ENCODE data around the gene DKK2.
"Not testable (repeated sequence)": the region's sequence is repeated elsewhere in the genome, so short reads cannot be mapped to it uniquely, and the experiment has no call there.

DKK2 gene

GRCh38 chr4:107011312-107011711, 24.8 kb downstream of the DKK2 start:
- DNase-seq, result no peak

GRCh38 chr4:107009196-107009968, 26.7 kb downstream of the DKK2 start:
- no peak for DNase-seq

- no peak for DNase-seq
Measured at GRCh38 chr4:107008115-107008514, 28.0 kb downstream of the DKK2 start.

GRCh38 chr4:107006218-107006617, 29.9 kb downstream of the DKK2 start:
- no peak for DNase-seq

GRCh38 chr4:106996490-106996889, 39.6 kb downstream of the DKK2 start:
- no peak for DNase-seq

GRCh38 chr4:106993827-106994226, 42.3 kb downstream of the DKK2 start:
- DNase-seq, result no peak

- DNase-seq, result no peak
Measured at GRCh38 chr4:106987311-106987710, 48.8 kb downstream of the DKK2 start.

- DNase-seq, result no peak
Measured at GRCh38 chr4:106986486-106986885, 49.6 kb downstream of the DKK2 start.

GRCh38 chr4:106985830-106986229, 50.3 kb downstream of the DKK2 start:
- DNase-seq, result no peak

- DNase-seq, result no peak
Measured at GRCh38 chr4:106982711-106983211, 53.4 kb downstream of the DKK2 start.

- no peak for DNase-seq
Measured at GRCh38 chr4:106981431-106981830, 54.7 kb downstream of the DKK2 start.

GRCh38 chr4:106979476-106979875, 56.6 kb downstream of the DKK2 start:
- no peak for DNase-seq

- DNase-seq, result no peak
Measured at GRCh38 chr4:106978046-106978774, 57.9 kb downstream of the DKK2 start.

- DNase-seq, result no peak
Measured at GRCh38 chr4:106971636-106972035, 64.5 kb downstream of the DKK2 start.

GRCh38 chr4:106967892-106968291, 68.2 kb downstream of the DKK2 start:
- no peak for DNase-seq

GRCh38 chr4:106953036-106953705, 82.9 kb downstream of the DKK2 start:
- no peak for DNase-seq

- no peak for DNase-seq
Measured at GRCh38 chr4:106951891-106952290, 84.2 kb downstream of the DKK2 start.

- DNase-seq, result no peak
Measured at GRCh38 chr4:106941841-106942240, 94.3 kb downstream of the DKK2 start.

- DNase-seq, result no peak
Measured at GRCh38 chr4:106930522-106930921, 105.6 kb downstream of the DKK2 start.

- DNase-seq, result no peak
Measured at GRCh38 chr4:106929248-106929647, 106.9 kb downstream of the DKK2 start.

GRCh38 chr4:106914223-106914622, 121.9 kb downstream of the DKK2 start:
- DNase-seq, result no peak

- DNase-seq, result no peak
Measured at GRCh38 chr4:106909486-106910188, 126.5 kb downstream of the DKK2 start.

GRCh38 chr4:106908049-106908448, 128.1 kb downstream of the DKK2 start:
- DNase-seq, result not testable (repeated sequence)

Measured in CD4-positive, alpha-beta T cell treated with Interleukin-4 for 4 hours (primary cell).